Psoas muscle (tissue), 8 donors: ENCODE data around the gene GMCL2. TPM values are rescaled to one million over a fixed set of nuclear protein-coding genes. Genes with fewer than 3 reads are reported as not detected.
A peak's percentile ranks its signal among the peaks of the same experiment; 100 is the strongest.

Experiments
- ATAC-seq, 4 donors: fragments of 200-7000 bp; cut with Tn5 transposase; one replicate each; pipeline ENCODE4 v1.9.1; 2020; ENCODE audit warnings: moderate library complexity in 3 of 4, mild to moderate bottlenecking in 2 of 4
- DNase-seq, 2 donors: peaks; one replicate each; pipeline ENCODE4 v3.0.0-alpha.2; 2020
- H3K27ac ChIP-seq: fragments of 200-600 bp; one replicate; pipeline ENCODE4 v1.8.0; 2022
- H3K27me3 ChIP-seq, 3 donors: fragments of 200-600 bp in 1 of 3; one replicate each; pipeline versions ENCODE4 v1.6.1 to v1.8.0; 2013 to 2022; ENCODE audit warnings: low read length in 2 of 3, mild to moderate bottlenecking in 2 of 3, moderate library complexity in 1 of 3; ENCODE audit not compliant: insufficient read depth in 3 of 3
- H3K36me3 ChIP-seq, 2 donors: fragments of 200-600 bp in 1 of 2; one replicate each; pipeline versions ENCODE4 v1.6.1 to v1.8.0; 2013 to 2022; ENCODE audit warnings: low read depth in 1 of 2, mild to moderate bottlenecking in 1 of 2, moderate library complexity in 1 of 2; ENCODE audit not compliant: insufficient read depth in 1 of 2
- H3K4me1 ChIP-seq: fragments of 200-600 bp; one replicate; pipeline ENCODE4 v1.8.0; 2022
- H3K4me3 ChIP-seq: fragments of 200-600 bp; one replicate; pipeline ENCODE4 v1.8.0; 2022; ENCODE audit warnings: mild to moderate bottlenecking
- H3K9me3 ChIP-seq: fragments of 200-600 bp; one replicate; pipeline ENCODE4 v1.8.0; 2022
- CTCF ChIP-seq: fragments of 200-600 bp; IDR thresholded peaks from one replicate; pipeline ENCODE4 v1.8.0; 2022; ENCODE audit warnings: antibody characterized with exemption
- WGBS, 3 donors: extraction: QIAGEN DNeasy Blood & Tissue Kit; methylation state at CpG; one replicate each; pipeline versions ENCODE4 v1.1.6 to v1.1.7; 2013; 5-methylcytosine and 5-hydroxymethylcytosine counted together
- intact Hi-C, 2 donors: fragments of 100-400 bp; cut with DNase I; formaldehyde crosslinking; loops; one replicate each; pipeline versions ENCODE4 v1.11.0 to v1.14.2; 2022
- polyA plus RNA-seq, 3 donors: library from polyadenylated mRNA; stranded (reverse); fragments of 200-250 nt; gene quantifications; one replicate each; pipeline ENCODE4 v1.2.3, GENCODE V29; 2013
- total RNA-seq, 4 donors: library from RNA; stranded (reverse); fragmentation: NEBNext Ultra II Directional in 2 of 4; extraction: Animal tissue kit (Norgen Biotek cat#: 25700) in 2 of 4; gene quantifications; one replicate each; pipeline versions ENCODE4 v1.2.1 to v1.2.4, GENCODE V29; 2021 to 2023
- donor health status: healthy with polysubstance abuse.
- donor health status: DM: no; HTN: no; CAD: no; lungs with moderate emphysema.
- donor health status: Bipolar disorder and iron deficiency.
- donor health status: healthy.
- donor health status: DM: yes; HTN: yes; CAD: no.
- donor health status: DM: no; HTN: no; CAD: no.
- donor health status: DM: no; HTN: no; CAD: no.
- donor health status: DM: yes; HTN: yes; CAD: no.

GMCL2 gene
- total and polyA plus RNA-seq, 7 donors: not detected

- H3K27me3 ChIP-seq: no peaks in the 10 kb centered on the region
- peak overlapping the region; percentile 21 for H3K27ac ChIP-seq
- 77 to 83% (median 79%) methylated on average over 5 of the region's 5 CpGs for WGBS, 3 donors
- TF ChIP-seq CTCF: no peak
- peaks cover 9 to 89% of the 10 kb centered on the region in 2 donors for H3K36me3 ChIP-seq
- no peaks in the 10 kb centered on the region for H3K9me3 ChIP-seq
- intact Hi-C loops: no loop called here
- H3K4me3 ChIP-seq: no peak overlapping the region
- DNase-seq (no peak), ATAC-seq (no peak)
- H3K4me1 ChIP-seq: peaks cover 9% of the 10 kb centered on the region
These were observed 31.1 kb upstream of the GMCL2 start for GRCh38 chr5:178218237-178218776.

GRCh38 chr5:178216779-178217178 is 29.6 kb upstream of the GMCL2 start:
- H3K36me3 ChIP-seq: peaks cover 17 to 89% of the 10 kb centered on the region in 2 donors
- H3K4me3 ChIP-seq: no peak overlapping the region
- ATAC-seq: no peak
- H3K27ac ChIP-seq: no peak overlapping the region
- peaks cover 8% of the 10 kb centered on the region for H3K4me1 ChIP-seq
- H3K27me3 ChIP-seq: no peaks in the 10 kb centered on the region
- H3K9me3 ChIP-seq: no peaks in the 10 kb centered on the region
- no peak for TF ChIP-seq CTCF
- intact Hi-C loops: no loop called here
- WGBS, 3 donors: 52 to 79% (median 63%) methylated on average over 3 of the region's 3 CpGs
- DNase-seq: no peak

- no peak for TF ChIP-seq CTCF
- H3K4me3 ChIP-seq: no peak overlapping the region
- intact Hi-C loops: no loop called here
- ATAC-seq (no peak), DNase-seq (no peak)
- H3K36me3 ChIP-seq: peaks cover 23 to 89% of the 10 kb centered on the region in 2 donors
- no peak overlapping the region for H3K27ac ChIP-seq
- peaks cover 6% of the 10 kb centered on the region for H3K4me1 ChIP-seq
- H3K9me3 ChIP-seq: no peaks in the 10 kb centered on the region
- no peaks in the 10 kb centered on the region for H3K27me3 ChIP-seq
- 91 to 92% (median 91%) methylated on average over 5 of the region's 5 CpGs for WGBS, 3 donors
These were observed 28.9 kb upstream of the GMCL2 start for GRCh38 chr5:178216088-178216534.

- Histone ChIP-seq H3K4me1 (peaks cover 6% of the 10 kb centered on the region), H3K4me3 (no peak overlapping the region), H3K9me3 (no peaks in the 10 kb centered on the region), H3K36me3 (peaks cover 25 to 89% of the 10 kb centered on the region in 2 donors), H3K27ac (no peak overlapping the region), H3K27me3 (no peaks in the 10 kb centered on the region)
- 75 to 84% (median 81%) methylated on average over 13 of the region's 13 CpGs for WGBS, 3 donors
- no peak for ATAC-seq
- intact Hi-C loops: no loop called here
- no peak for DNase-seq
- no peak for TF ChIP-seq CTCF
These were observed 28.3 kb upstream of the GMCL2 start for GRCh38 chr5:178215280-178216002.
